Right renal pelvis (tissue), 4 donors: ENCODE data around the gene SRSF6. TPM values are rescaled to one million over a fixed set of nuclear protein-coding genes. Genes with fewer than 3 reads are reported as not detected.
A peak's percentile ranks its signal among the peaks of the same experiment; 100 is the strongest.
"Not testable (repeated sequence)": the region's sequence is repeated elsewhere in the genome, so short reads cannot be mapped to it uniquely, and the experiment has no call there.

Experiments
- DNase-seq, 4 donors: peaks; one replicate each; pipeline ENCODE4 v3.0.0-alpha.2; 2013; ENCODE audit warnings: low read depth in 4 of 4, low spot score in 3 of 4, missing footprints in 1 of 4
- polyA plus RNA-seq, 4 donors: library from polyadenylated mRNA; unstranded; fragments of 120-200 nt; gene quantifications; one replicate each; pipeline ENCODE4 v1.2.1, GENCODE V29; 2013; ENCODE audit not compliant: insufficient read length in 4 of 4

SRSF6 gene
- polyA plus RNA-seq, 4 donors, result 282 to 372 (median 307) TPM

GRCh38 chr20:43472671-43473380 is 15.1 kb downstream of the SRSF6 start:
- DNase-seq, result no peak

DNA sequence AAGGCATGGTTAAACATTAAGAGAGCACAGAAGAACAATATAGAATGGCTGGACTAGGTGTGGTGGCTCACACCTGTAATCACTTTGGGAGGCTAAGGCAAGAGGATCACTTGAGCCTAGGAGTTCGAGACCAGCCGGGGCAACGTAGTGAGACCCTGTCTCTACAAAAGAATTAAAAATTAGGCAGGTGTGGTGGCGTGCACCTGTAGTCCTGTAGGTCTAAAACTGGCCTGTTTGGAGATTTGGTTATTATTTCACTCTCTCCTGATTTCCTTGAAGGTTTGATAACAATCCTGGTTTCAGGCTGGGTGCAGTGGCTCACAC is 15.6 kb downstream of the SRSF6 start:
- DNase-seq, result no peak

DNA sequence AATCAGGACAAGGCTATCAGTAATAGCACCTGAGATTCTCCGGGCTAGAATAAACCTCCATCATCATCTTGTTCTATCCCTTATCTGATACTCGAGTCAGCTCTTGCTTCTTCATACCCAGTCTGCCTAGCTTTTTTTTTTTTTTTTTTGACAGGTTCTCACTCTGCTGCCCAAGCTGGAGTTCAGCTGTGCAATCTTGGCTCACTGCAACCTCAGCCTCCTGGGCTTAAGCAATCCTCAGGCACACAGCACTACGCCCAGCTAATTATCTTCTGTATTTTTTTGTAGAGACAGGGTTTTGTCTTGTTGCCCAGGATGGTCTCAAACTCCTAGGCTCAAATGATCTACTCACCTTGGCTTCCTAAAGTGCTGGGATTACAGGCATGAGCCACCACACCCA is 19.5 kb downstream of the SRSF6 start:
- DNase-seq, result no peak

GRCh38 chr20:43477619-43478018 is 19.9 kb downstream of the SRSF6 start:
- no peak for DNase-seq

- DNase-seq, result no peak
These were observed 32.3 kb downstream of the SRSF6 start for GRCh38 chr20:43490038-43490437.

GRCh38 chr20:43492101-43492500 is 34.4 kb downstream of the SRSF6 start:
- DNase-seq, result no peak

DNA sequence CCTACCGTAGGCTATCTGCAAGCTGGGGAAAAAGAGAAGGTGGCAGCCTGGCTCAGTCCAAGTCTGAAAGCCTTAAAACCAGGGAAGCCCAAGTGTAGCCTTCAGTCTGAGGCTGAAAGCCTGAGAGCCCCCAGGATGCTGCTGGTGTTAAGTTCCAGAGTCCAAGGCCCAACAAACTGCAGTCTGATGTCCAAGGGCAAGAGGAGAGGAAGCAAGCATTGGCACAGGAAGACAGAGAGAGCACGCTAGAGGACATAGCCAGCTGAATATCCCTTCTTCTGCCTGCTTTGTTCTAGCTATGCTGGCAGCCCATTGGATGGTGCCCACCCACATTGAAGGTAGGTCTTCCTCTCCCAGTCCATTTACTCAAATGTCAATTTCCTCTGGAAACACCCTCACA is 37.7 kb downstream of the SRSF6 start:
- DNase-seq, result no peak

- not testable (repeated sequence) for DNase-seq
These were observed 44.3 kb downstream of the SRSF6 start for GRCh38 chr20:43502021-43502420.

DNA sequence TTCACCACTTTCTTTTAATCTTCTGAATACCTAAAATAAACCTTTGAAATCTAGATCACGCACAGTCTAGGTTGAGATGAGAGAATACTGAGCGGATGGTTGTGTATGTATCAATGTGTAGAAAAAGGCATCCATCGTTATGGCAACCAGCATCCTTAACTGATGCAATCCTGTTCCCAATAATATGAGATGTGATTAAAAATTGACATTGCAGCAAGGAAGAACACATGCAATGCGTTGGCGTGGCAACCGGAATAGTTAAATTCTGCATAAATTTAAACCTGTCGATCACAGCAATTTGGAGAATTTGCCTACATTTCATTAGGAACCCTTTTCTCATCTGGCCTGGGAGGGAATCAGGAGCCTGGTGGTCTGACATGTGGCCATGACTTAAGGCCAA is 48.5 kb downstream of the SRSF6 start:
- no peak for DNase-seq

DNA sequence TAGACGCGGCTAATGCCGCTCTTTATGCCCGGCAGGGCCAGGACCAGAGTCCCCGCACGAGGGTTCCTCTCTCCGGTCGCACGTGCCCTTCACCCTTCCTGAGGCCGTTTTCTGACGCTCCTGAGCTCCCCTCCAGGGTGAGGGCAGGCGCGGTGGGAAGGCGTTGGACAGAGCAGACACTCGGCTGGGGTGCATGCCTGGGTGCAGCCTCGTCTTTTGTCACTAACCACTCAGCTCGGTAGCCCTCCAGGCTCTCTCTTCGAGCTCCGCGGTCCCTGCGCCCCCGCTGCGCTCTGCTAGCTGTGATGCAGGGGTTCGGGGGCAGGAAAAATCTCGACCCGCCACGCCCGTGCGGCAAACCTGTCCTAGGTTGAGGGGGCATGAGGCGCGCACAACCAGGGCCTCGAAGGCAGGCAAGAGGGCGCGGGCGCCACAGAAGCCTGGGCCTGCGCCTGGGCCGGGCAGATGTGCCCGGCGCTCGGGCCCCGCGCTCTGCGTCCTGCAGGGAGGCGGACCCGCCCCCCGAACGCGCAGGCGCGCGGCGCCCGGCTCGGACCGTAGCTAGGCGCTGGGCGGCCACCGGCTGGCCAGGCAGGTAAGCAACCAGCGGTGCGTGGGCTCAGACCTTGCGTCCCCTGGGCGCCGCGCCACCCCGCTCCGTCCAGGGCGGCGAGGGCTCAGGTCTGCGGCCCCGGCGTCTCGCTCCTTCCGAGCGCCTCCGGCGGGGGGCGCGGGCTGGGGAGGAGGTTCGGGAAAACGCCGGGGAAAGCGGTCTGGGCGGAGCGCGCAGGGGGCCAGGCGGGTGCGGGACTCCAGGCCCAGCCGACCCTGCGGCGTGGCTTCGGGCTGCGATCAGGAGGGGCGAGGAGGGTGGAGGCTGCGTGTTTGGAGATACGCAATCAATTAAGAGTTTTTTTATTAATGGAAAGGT is 49.7 kb downstream of the SRSF6 start, which contains the start of gene L3MBTL1:
Gene L3MBTL1, plus strand, starts transcription at position 548 of the 931 bp plus-strand sequence. CDS start 5,807 bp downstream, outside the sequence.
- DNase-seq, result peak in 1 of 4 donors; percentile 44

DNA sequence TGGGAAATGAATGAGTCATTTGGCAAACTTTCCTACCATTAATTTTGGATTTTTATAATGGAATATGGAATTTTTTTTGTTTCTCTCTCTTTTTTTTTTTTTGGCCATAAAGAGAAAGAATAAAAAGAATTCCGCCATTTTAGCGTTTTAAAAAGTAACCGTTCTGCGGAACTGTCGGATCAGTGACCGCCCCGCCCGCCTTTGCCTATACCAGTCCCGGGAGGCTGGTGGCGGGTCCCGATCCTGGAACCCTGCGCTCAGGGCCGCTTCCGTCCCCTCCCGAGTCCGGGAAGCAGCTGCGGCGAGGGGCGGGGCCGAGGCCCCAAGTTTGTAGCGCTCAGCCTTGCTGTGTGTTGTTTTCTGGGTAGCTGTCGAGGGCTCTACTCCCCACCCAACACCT is 50.4 kb downstream of the SRSF6 start:
- DNase-seq, result no peak

- no peak for DNase-seq
These were observed 50.9 kb downstream of the SRSF6 start for GRCh38 chr20:43508604-43509040.

DNA sequence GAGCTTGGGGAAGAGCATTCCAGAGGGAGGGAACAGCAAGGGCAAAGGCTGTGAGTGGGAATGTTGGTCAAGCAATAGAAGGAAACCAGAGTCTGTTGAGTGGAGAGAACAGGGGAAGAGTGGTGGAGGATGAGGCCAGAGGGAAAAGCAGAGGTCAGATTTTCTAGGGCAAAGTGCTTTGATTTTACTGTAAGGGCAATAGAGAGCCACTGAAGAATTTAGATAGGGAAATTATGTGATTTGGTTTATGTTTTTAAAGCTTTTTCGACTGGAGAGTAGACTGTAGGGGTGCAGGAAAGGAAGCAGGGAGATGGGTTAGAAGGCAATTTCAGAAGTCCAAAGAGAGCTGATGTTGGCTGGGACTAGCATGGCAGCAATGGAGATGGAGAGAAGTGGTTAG is 54.2 kb downstream of the SRSF6 start:
- no peak for DNase-seq

GRCh38 chr20:43513372-43513930 is 55.8 kb downstream of the SRSF6 start:
- no peak for DNase-seq

Other genes starting within 250 kb of the SRSF6 start
- 10 to 100 TPM; 12.4 to 18.7 (median 13.8) TPM for gene L3MBTL1, start 49.8 kb downstream of the SRSF6 start, polyA plus RNA-seq
- 10 to 100 TPM; 30.6 to 51.4 (median 36.0) TPM for gene SGK2, start 101.1 kb downstream of the SRSF6 start, polyA plus RNA-seq
- 10 to 100 TPM; 72.9 to 84.7 (median 77.3) TPM for gene IFT52, start 133.0 kb downstream of the SRSF6 start, polyA plus RNA-seq
- 10 to 100 TPM; 22.3 to 26.3 (median 24.9) TPM for gene MYBL2, start 209.2 kb downstream of the SRSF6 start, polyA plus RNA-seq